Heart left ventricle (tissue), 16 donors: ENCODE results near the gene TMOD3. TPM values are rescaled to one million over a fixed set of nuclear protein-coding genes. Genes with fewer than 3 reads are reported as not detected.

Experiments
- ATAC-seq, 4 donors: fragments of 200-7000 bp; cut with Tn5 transposase; one replicate each; pipeline ENCODE4 v1.9.1; 2020 to 2022; ENCODE audit warnings: moderate library complexity in 4 of 4, mild to moderate bottlenecking in 3 of 4, moderate number of reproducible peaks in 1 of 4
- DNase-seq, 5 donors: peaks; one replicate each; pipeline ENCODE4 v3.0.0-alpha.2; 2020
- H3K27ac ChIP-seq, 12 donors: fragments of 200-600 bp; sonication (generic) in 4 of 12; one replicate each; pipeline versions ENCODE4 v1.5.0 to v1.8.0; 2016 to 2022; ENCODE audit warnings: mild to moderate bottlenecking in 2 of 12
- H3K27me3 ChIP-seq, 9 donors: fragments of 200-600 bp; sonication (generic) in 2 of 9; one replicate each; pipeline versions ENCODE4 v1.5.1 to v1.8.0; 2016 to 2022; ENCODE audit warnings: mild to moderate bottlenecking in 3 of 9
- H3K36me3 ChIP-seq, 9 donors: fragments of 200-600 bp; sonication (generic) in 2 of 9; one replicate each; pipeline versions ENCODE4 v1.5.0 to v1.8.0; 2018 to 2022; ENCODE audit warnings: mild to moderate bottlenecking in 2 of 9
- H3K4me1 ChIP-seq, 12 donors: fragments of 200-600 bp; sonication (generic) in 4 of 12; one replicate each; pipeline versions ENCODE4 v1.5.0 to v1.8.0; 2016 to 2022; ENCODE audit warnings: mild to moderate bottlenecking in 3 of 12
- H3K4me3 ChIP-seq, 12 donors: fragments of 200-600 bp; sonication (generic) in 4 of 12; one replicate each; pipeline versions ENCODE4 v1.5.0 to v1.8.0; 2017 to 2022; ENCODE audit warnings: mild to moderate bottlenecking in 9 of 12, moderate library complexity in 4 of 12
- H3K9me3 ChIP-seq, 12 donors: fragments of 200-600 bp; sonication (generic) in 4 of 12; one replicate each; pipeline versions ENCODE4 v1.5.0 to v1.8.0; 2016 to 2022; ENCODE audit warnings: mild to moderate bottlenecking in 1 of 12
- CTCF ChIP-seq, 12 donors: fragments of 200-600 bp; sonication (generic) in 4 of 12; IDR thresholded peaks; one replicate each; pipeline versions ENCODE4 v1.5.0 to v1.8.0; 2018 to 2022; ENCODE audit warnings: antibody characterized with exemption in 12 of 12, mild to moderate bottlenecking in 5 of 12
- POLR2A ChIP-seq, 2 donors: fragments of 450-650 bp; IDR thresholded peaks; one replicate each; pipeline ENCODE4 v1.6.1; 2017; ENCODE audit warnings: antibody characterized with exemption in 2 of 2, mild to moderate bottlenecking in 2 of 2, moderate library complexity in 2 of 2
- WGBS, 4 donors: extraction: QIAGEN DNeasy Blood & Tissue Kit in 2 of 4; methylation state at CpG; one replicate each; pipeline versions ENCODE4 v1.1.5 to v1.1.7; 2013 to 2018; 5-methylcytosine and 5-hydroxymethylcytosine counted together
- intact Hi-C, 10 donors: fragments of 100-400 bp; cut with DNase I; formaldehyde crosslinking; loops; one replicate each; pipeline versions ENCODE4 v1.11.1 to v1.14.2; 2022
- polyA plus RNA-seq, 2 donors: library from polyadenylated mRNA; stranded (reverse); fragments of 200-250 nt; gene quantifications; one replicate each; pipeline ENCODE4 v1.2.3, GENCODE V29; 2013
- total RNA-seq, 9 donors: library from RNA; depleted of rRNA in 2 of 9; stranded (reverse); fragments of >200 nt in 2 of 9; fragmentation: NEBNext Ultra II Directional in 3 of 9; extraction: Animal tissue kit (Norgen Biotek cat#: 25700) in 3 of 9; gene quantifications; one replicate each; pipeline versions ENCODE4 v1.1.0 to v1.2.4, GENCODE V29; 2016 to 2023
- donor health status: ischemic (EF 13 %, LVEDD 7.1; RV severe dilation, severe dysfunction).
- donor health status: healthy with polysubstance abuse.
- donor health status: DM: no; HTN: yes; CAD: no.
- donor health status: DM: no; HTN: no; CAD: no.
- donor health status: ischemic (EF 25% LVEDD 6.9; RV normal size, moderate dysfunction).
- donor health status: ischemic (EF 25% LVEDD 5.7; RV mildly dilated, moderate dysfunction).
- donor health status: healthy.
- donor health status: DM: yes; HTN: yes; CAD: no.
- donor health status: ischemic (EF 35%, LVEDD 5.7; RV mildly dilated, moderate dysfunction).
- donor health status: nonischemic (EF 11% LVEDD 7.7; RV severe dilation, severe dysfunction).
- donor health status: DM: yes; HTN: yes; CAD: no.
- donor health status: PGD.
- donor health status: ischemic (EF 29% LVEDD 5.4; RV normal size, mild dysfunction).
- donor health status: nonischemic (EF 23%, LVEDD 6.1; RV moderate dilation, normal function).

TMOD3 gene
- total and polyA plus RNA-seq, 11 donors: 6.3 to 36.5 (median 21.4) TPM

- Histone ChIP-seq H3K4me1 (peaks cover 14 to 86% (median 77%) of the 10 kb centered on the region in 12 donors), H3K9me3 (no peaks in the 10 kb centered on the region), H3K4me3 (no peak overlapping the region), H3K36me3 (no peaks in the 10 kb centered on the region), H3K27ac (peak overlapping the region in 9 of 12 donors; percentile 36 to 84 (median 43)), H3K27me3 (no peaks in the 10 kb centered on the region)
- intact Hi-C loops: no loop called here
- ATAC-seq (peak in 3 of 4 donors; percentile 28 to 59 (median 35)), DNase-seq (no peak)
- TF ChIP-seq POLR2A (IDR thresholded peaks at IDR 0.05): no peak
- no peak for TF ChIP-seq CTCF (IDR thresholded peaks at IDR 0.05)
- 36 to 59% (median 39%) methylated on average over 3 of the region's 3 CpGs for WGBS, 4 donors
Observed at GRCh38 chr15:51846463-51847230, 17.2 kb downstream of the TMOD3 start.

- TF ChIP-seq POLR2A (IDR thresholded peaks at IDR 0.05): no peak
- no peak for TF ChIP-seq CTCF (IDR thresholded peaks at IDR 0.05)
- H3K27me3 ChIP-seq: no peaks in the 10 kb centered on the region
- DNase-seq: no peak
- peaks cover 2 to 69% (median 58%) of the 10 kb centered on the region in 12 donors for H3K4me1 ChIP-seq
- no peaks in the 10 kb centered on the region for H3K9me3 ChIP-seq
- H3K27ac ChIP-seq: no peak overlapping the region
- intact Hi-C loops: no loop called here
- H3K4me3 ChIP-seq: no peak overlapping the region
- peak in 1 of 4 donors; percentile 45 for ATAC-seq
- no peaks in the 10 kb centered on the region for H3K36me3 ChIP-seq
- 32 to 56% (median 39%) methylated on average over 3 of the region's 3 CpGs for WGBS, 4 donors
Observed at GRCh38 chr15:51848811-51849210, 19.4 kb downstream of the TMOD3 start.

- TF ChIP-seq CTCF (IDR thresholded peaks at IDR 0.05) (no peak), POLR2A (IDR thresholded peaks at IDR 0.05) (no peak)
- intact Hi-C loops: no loop called here
- Histone ChIP-seq H3K9me3 (no peaks in the 10 kb centered on the region), H3K27ac (no peak overlapping the region), H3K4me3 (no peak overlapping the region), H3K36me3 (no peaks in the 10 kb centered on the region), H3K27me3 (no peaks in the 10 kb centered on the region), H3K4me1 (peaks cover 2 to 60% (median 48%) of the 10 kb centered on the region in 12 donors)
- no peak for DNase-seq
- WGBS, 4 donors: 63 to 74% (median 68%) methylated on average over 3 of the region's 3 CpGs
- ATAC-seq: no peak
Observed at GRCh38 chr15:51849860-51850259, 20.4 kb downstream of the TMOD3 start.

- Histone ChIP-seq H3K27ac (no peak overlapping the region), H3K4me1 (peaks cover 0 to 46% (median 14%) of the 10 kb centered on the region in 12 donors), H3K9me3 (no peaks in the 10 kb centered on the region), H3K4me3 (no peak overlapping the region), H3K36me3 (no peaks in the 10 kb centered on the region), H3K27me3 (no peaks in the 10 kb centered on the region)
- ATAC-seq: no peak
- intact Hi-C loops: no loop called here
- no peak for TF ChIP-seq CTCF (IDR thresholded peaks at IDR 0.05)
- no peak for TF ChIP-seq POLR2A (IDR thresholded peaks at IDR 0.05)
- WGBS, 4 donors: 94 to 96% (median 95%) methylated on average over 2 of the region's 2 CpGs
- no peak for DNase-seq
Observed at GRCh38 chr15:51853998-51854397, 24.5 kb downstream of the TMOD3 start.
